ENCODE measurements around the gene CARMIL3.
A peak's percentile ranks its signal among the peaks of the same experiment; 100 is the strongest.
"Not testable (repeated sequence)": the region's sequence is repeated elsewhere in the genome, so short reads cannot be mapped to it uniquely, and the experiment has no call there.

The CARMIL3 gene

DNA sequence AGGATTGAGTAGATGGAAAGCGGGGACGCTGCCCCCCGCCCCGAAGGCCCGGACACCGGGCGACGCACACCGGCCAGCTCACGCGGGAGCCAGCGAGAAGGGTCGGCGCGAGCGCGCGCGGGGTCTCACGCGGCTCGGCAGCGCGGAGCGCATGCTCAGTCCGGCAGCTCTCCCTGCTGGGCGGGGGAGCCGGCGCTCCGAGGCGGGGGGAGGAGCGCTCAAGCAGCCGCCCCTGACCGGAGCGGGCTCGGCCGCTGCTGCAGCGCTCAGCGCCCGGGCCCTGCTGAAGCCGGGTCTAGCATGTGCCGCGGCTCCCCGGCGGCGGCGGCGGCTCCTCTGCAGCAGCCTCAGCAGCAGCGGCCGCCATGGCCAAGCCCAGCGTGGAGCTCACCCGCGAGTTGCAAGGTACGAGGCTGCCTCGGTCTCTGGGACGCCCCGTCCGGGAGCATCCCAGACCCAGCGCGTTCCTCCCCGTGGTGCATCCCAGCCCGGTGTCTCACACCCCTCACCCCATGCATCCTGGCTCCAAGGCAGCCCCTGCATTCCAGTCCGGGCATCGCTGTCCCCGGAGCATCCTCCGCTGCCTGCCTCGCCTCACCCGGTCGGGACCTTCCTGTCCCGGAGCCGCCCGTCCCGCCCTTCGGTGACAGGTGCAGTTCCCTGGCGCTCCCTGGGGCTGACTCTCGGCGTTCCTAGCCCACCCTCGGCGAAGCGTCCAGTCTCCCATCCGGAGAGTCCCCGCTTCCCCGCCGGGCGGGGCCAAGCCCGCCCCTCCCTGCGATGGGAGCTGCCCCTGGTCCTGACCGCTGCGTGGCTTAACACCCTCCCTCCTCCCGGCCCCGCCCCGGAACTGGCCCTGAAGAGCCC lies at the start of gene CARMIL3:
TSS of gene CARMIL3 (plus strand) at position 221 of the 867 bp plus-strand sequence. CDS start at position 366, 145 bp downstream.
- DNase-seq (ENCODE audit: low spot score): peak; percentile 62

GRCh38 chr14:24006471-24006816 lies 45.4 kb upstream of the CARMIL3 start:
- DNase-seq (ENCODE audit: low spot score): not testable (repeated sequence)

DNA sequence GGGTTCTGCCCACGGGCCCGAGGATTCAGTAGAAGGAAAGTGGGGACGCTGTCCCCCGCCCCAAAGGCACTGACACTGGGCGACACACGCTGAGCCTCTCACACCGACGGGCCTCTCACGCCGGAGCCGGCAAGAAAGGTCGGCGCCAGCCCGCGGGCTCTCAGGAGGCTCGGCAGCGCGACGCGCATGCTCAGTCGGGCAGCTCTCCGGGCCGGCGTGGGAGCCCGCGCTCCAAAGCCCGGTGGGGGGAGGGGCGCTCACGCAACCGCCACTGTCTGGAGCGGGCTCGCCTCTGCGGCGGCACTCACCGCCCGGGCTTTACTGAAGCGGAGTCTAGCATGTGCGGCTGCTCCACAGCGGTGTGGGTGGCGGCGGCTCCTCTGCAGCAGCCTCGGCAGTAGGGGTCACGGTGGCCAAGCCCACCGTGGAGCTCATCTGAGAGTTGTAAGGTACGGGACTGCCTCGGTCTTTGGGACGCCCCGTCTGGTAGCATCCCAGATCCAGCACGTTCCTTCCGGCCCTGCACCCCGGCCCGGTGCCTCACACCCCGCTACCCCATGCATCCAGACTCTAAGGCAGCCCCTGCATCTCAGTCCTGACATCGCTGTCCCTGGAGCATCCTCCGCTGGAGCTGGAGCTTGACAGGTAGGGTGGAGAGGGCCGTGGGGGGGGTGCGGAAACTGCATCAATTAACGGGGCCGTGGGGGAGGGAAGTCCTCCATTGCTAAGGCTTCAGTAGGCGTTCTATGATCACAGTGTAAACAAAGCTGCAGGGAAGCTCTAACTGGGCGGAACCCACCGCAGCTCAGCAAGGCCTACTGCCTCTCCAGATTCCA lies 44.8 kb upstream of the CARMIL3 start:
- DNase-seq (ENCODE audit: low spot score): not testable (repeated sequence)

DNA sequence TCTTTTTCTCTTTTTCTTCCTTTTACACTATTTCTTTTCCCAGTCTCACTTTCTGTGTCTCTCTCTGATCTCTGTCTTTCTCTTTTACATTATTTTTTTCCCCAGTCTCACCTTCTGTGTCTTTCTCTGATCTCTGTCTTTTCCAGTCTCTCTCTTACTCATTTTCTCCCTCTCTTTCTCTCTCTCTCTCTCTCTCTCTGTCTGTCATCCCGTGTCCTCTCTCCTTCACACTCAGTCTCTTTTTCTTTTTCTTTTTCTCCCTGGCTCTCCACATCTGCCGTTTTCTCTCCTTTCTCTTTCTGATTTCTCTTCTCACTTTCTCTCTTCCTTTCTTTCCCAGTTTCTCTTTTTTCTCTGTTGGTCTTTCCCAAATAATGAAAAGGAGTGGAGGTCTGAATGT lies 40.8 kb upstream of the CARMIL3 start:
- no peak for DNase-seq (ENCODE audit: low spot score)

DNA sequence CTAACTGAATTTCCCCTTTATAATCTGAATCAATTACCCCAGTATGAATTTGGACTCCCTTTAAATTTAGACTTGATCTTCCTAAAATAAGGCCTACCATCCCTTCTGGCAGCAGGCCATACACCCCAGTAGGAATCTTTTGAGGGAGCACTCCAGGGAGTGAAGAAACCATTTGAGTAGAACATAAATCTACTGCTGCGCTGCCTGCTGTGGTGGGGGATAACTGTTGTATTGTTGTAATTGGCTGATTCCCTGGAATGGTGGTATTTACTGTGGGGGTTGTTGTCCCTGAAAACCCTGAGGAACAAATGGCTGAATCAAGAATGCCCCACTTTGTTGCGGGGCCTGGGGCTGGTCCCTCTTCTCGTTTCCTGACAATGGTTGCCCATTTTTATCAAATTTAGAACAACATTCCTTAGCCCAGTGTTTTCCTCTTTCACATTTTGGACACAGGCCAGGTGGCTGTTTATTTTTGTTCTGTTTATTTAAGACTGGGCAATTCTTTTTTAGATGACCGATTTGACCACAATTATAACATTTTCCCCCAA lies 39.0 kb upstream of the CARMIL3 start:
- DNase-seq (ENCODE audit: low spot score): not testable (repeated sequence)

DNA sequence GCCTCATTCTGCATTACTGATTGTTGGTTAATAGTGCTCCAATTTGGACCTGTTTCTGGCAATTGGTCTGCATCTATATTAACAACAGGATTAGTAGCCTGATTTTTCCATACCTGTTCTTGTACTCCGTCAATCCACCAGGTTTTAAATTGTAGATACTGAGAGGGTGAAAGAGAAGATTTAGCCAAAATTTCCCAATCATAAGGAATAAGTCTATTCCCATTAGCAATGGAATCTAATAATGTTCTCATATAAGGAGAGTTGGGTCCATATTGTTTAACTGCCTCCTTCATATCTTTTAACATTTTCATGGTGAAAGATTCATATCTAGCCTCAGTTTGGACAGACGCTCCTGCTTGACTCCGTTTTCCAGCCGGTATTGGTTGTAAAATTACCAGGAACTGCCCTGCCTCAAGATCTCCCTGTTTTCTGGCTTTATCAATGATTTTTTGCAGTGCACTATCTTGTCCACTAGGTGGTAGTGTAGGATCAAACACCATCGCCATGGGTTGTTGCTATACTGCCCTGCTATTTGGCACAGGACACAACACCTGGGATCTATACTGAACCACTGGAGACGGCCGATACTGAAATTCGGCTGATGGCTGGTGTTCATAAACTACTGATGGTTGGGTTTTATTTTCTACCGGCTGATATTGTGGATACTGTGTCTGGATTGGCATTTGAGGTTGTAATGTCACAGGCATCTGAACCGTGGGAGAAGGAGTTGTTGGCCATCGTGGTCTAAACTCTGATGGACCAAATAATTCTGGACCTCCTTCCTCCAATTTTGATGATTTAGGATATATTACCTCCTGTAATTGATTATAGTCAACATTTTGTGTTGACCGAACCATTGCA lies 37.9 kb upstream of the CARMIL3 start:
- peak; percentile 78 for DNase-seq (ENCODE audit: low spot score)

- DNase-seq (ENCODE audit: low spot score): not testable (repeated sequence)
Observed at GRCh38 chr14:24015745-24016144, 36.1 kb upstream of the CARMIL3 start.

DNA sequence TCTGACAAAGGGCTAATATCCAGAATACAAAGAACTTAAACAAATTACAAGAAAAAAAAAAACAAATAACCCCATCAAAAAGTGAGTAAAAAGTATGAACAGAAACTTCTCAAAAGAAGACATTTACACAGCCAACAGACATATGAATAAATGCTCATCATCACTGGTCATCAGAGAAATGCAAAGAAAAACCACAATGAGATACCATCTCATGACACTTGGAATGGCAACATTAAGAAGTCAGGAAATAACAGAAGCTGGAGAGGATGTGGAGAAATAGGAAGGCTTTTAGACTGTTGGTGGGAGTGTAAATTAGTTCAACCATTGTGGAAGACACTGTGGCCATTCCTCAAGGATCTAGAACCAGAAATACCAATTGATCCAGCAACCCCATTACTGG lies 32.8 kb upstream of the CARMIL3 start:
- not testable (repeated sequence) for DNase-seq (ENCODE audit: low spot score)

- DNase-seq (ENCODE audit: low spot score): peak; percentile 21
Observed at GRCh38 chr14:24019944-24020343, 31.9 kb upstream of the CARMIL3 start.

- DNase-seq (ENCODE audit: low spot score): not testable (repeated sequence)
Observed at GRCh38 chr14:24020520-24020919, 31.3 kb upstream of the CARMIL3 start.

- DNase-seq (ENCODE audit: low spot score): not testable (repeated sequence)
Observed at GRCh38 chr14:24024939-24025418, 26.8 kb upstream of the CARMIL3 start.

- not testable (repeated sequence) for DNase-seq (ENCODE audit: low spot score)
Observed at GRCh38 chr14:24029687-24030086, 22.1 kb upstream of the CARMIL3 start.

GRCh38 chr14:24031331-24031730 lies 20.5 kb upstream of the CARMIL3 start:
- not testable (repeated sequence) for DNase-seq (ENCODE audit: low spot score)

- peak; percentile 39 for DNase-seq (ENCODE audit: low spot score)
Observed at GRCh38 chr14:24032727-24033418, 18.9 kb upstream of the CARMIL3 start.

- not testable (repeated sequence) for DNase-seq (ENCODE audit: low spot score)
Observed at GRCh38 chr14:24035769-24036168, 16.0 kb upstream of the CARMIL3 start.

DNA sequence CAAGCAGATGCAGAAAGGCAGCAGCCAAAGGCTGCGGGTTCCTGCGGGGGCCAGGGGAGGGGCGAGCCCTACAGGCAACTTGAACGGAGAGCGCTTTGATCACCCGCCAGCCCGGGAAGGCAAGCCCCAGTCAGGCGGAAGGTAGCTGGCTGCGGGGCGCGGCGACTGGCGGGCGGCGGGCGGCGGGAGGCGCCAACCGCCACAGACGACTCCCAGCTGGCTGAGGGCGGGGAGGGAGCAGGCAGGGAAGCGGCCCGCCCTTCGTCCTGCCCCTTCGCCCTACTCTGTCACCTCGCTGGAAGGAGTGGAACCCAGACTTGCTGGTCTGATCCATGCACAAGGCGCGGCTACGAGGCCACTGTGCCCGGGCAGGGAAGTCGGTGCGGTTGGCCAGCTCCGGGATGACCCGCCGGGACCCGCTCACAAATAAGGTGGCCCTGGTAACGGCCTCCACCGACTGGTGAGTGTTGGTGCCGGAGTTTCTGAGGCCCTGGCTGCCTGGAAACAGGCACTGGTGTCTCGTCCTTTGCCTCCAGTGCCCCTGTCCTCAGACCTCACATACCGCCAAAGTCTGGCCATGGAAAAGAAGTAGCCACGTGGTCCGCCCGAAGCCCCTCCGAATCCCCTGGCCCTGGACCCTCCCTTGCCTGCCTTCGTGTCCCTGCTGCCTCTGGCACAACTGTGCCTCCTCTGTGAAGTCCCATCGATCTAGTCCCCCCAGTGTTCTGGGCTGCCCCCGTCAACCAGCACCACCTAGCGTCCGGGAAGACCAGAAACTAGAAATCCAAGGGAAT lies 15.4 kb upstream of the CARMIL3 start:
- DNase-seq (ENCODE audit: low spot score): peak; percentile 84

DNA sequence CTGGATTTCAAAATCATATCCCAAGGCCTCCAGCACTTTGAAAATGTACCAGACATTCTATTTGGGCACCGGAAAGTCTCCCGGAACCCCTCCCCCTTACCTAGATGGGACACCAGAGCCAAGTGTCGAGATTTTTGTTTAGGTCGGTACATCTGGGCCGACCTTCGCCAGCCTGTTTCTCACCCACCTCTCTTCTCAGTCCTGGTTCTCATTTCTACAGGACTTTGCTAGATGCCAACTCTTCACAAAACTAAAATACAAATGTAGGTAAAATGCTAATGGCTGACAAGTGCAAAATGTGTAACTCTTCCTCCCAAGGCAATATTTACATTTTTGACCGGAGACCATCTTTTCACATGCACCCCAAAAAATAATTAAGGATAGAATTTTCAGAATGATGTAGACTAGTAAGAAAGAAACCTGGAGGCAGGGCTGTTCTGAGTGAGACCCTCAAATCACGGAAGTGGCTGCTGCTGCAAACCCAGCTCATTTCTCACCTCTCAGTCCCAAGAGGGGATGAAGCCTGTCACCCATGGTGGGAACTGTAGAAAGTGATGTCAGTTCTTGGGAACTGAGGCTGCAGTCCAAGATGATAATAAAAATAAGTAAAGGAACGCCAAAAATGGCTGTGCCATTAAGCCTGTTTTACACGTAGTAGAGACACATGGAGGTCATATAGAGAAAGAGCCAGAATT lies 14.7 kb upstream of the CARMIL3 start:
- not testable (repeated sequence) for DNase-seq (ENCODE audit: low spot score)

GRCh38 chr14:24037658-24038037 lies 14.2 kb upstream of the CARMIL3 start:
- DNase-seq (ENCODE audit: low spot score): no peak

DNA sequence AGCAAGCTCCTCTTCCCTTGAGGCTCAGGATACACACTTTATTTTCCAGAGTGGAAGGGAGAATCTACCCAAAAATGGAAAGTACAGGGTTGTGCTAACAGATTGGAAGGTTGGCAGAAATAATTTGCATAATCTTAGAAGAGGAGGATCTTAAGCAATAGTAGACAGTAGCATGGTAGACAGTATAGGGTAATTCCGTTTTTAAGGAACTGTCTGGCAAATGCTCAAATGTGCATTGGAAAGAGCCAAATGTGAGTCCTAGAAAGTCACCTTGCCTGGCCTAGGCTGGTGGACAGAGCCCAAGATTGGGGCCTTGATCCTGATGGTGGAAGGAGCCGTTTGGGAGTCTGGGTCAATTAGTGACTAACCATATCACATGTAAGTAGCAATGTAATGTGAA lies 13.1 kb upstream of the CARMIL3 start:
- no peak for DNase-seq (ENCODE audit: low spot score)
